ENCODE results near the gene ZSWIM6.

ZSWIM6 gene

GRCh38 chr5:61357745-61358144 lies 25.7 kb downstream of the ZSWIM6 start:
- DNase-seq (ENCODE audit: low read depth in 1 of 2, low spot score in 1 of 2), result no peak

GRCh38 chr5:61362796-61363368 lies 30.8 kb downstream of the ZSWIM6 start:
- no peak for DNase-seq (ENCODE audit: low read depth in 1 of 2, low spot score in 1 of 2)

- DNase-seq (ENCODE audit: low read depth in 1 of 2, low spot score in 1 of 2), result no peak
These were observed 31.5 kb downstream of the ZSWIM6 start for GRCh38 chr5:61363401-61364114.

GRCh38 chr5:61366497-61367240 lies 34.6 kb downstream of the ZSWIM6 start:
- DNase-seq (ENCODE audit: low read depth in 1 of 2, low spot score in 1 of 2), result no peak

- no peak for DNase-seq (ENCODE audit: low read depth in 1 of 2, low spot score in 1 of 2)
These were observed 38.4 kb downstream of the ZSWIM6 start for GRCh38 chr5:61370506-61370905.

- no peak for DNase-seq (ENCODE audit: low read depth in 1 of 2, low spot score in 1 of 2)
These were observed 39.4 kb downstream of the ZSWIM6 start for GRCh38 chr5:61371474-61371873.

GRCh38 chr5:61379677-61380076 lies 47.6 kb downstream of the ZSWIM6 start:
- DNase-seq (ENCODE audit: low read depth in 1 of 2, low spot score in 1 of 2), result no peak

GRCh38 chr5:61381968-61382367 lies 49.9 kb downstream of the ZSWIM6 start:
- DNase-seq (ENCODE audit: low read depth in 1 of 2, low spot score in 1 of 2), result no peak

- no peak for DNase-seq (ENCODE audit: low read depth in 1 of 2, low spot score in 1 of 2)
These were observed 53.6 kb downstream of the ZSWIM6 start for GRCh38 chr5:61385627-61386026.

- no peak for DNase-seq (ENCODE audit: low read depth in 1 of 2, low spot score in 1 of 2)
These were observed 54.2 kb downstream of the ZSWIM6 start for GRCh38 chr5:61386045-61386800.

GRCh38 chr5:61389609-61390008 lies 57.6 kb downstream of the ZSWIM6 start:
- no peak for DNase-seq (ENCODE audit: low read depth in 1 of 2, low spot score in 1 of 2)

GRCh38 chr5:61394078-61394704 lies 62.1 kb downstream of the ZSWIM6 start:
- DNase-seq (ENCODE audit: low read depth in 1 of 2, low spot score in 1 of 2), result no peak

GRCh38 chr5:61394793-61395192 lies 62.7 kb downstream of the ZSWIM6 start:
- no peak for DNase-seq (ENCODE audit: low read depth in 1 of 2, low spot score in 1 of 2)

- no peak for DNase-seq (ENCODE audit: low read depth in 1 of 2, low spot score in 1 of 2)
These were observed 65.2 kb downstream of the ZSWIM6 start for GRCh38 chr5:61397238-61397637.

GRCh38 chr5:61397937-61398336 lies 65.9 kb downstream of the ZSWIM6 start:
- DNase-seq (ENCODE audit: low read depth in 1 of 2, low spot score in 1 of 2), result no peak

- DNase-seq (ENCODE audit: low read depth in 1 of 2, low spot score in 1 of 2), result no peak
These were observed 66.4 kb downstream of the ZSWIM6 start for GRCh38 chr5:61398440-61398839.

GRCh38 chr5:61399679-61400078 lies 67.6 kb downstream of the ZSWIM6 start:
- DNase-seq (ENCODE audit: low read depth in 1 of 2, low spot score in 1 of 2), result no peak

- DNase-seq (ENCODE audit: low read depth in 1 of 2, low spot score in 1 of 2), result no peak
These were observed 69.7 kb downstream of the ZSWIM6 start for GRCh38 chr5:61401726-61402125.

GRCh38 chr5:61402244-61402823 lies 70.3 kb downstream of the ZSWIM6 start:
- no peak for DNase-seq (ENCODE audit: low read depth in 1 of 2, low spot score in 1 of 2)

GRCh38 chr5:61402970-61403900 lies 71.2 kb downstream of the ZSWIM6 start:
- DNase-seq (ENCODE audit: low read depth in 1 of 2, low spot score in 1 of 2), result no peak

All from stimulated activated CD4-positive, alpha-beta T cell treated with anti-CD3 and anti-CD28 coated beads, Interleukin-15, amount 100 ng/mL, for 1 hour (primary cell).